IPS-18a (cell line): ENCODE data around the gene CSHL1.

ENCODE experiments used
- H3K27ac ChIP-seq: one replicate; pipeline ENCODE4 v1.5.1; 2013; ENCODE audit warnings: low read length
- H3K27me3 ChIP-seq: one replicate; pipeline ENCODE4 v1.6.1; 2013; ENCODE audit warnings: mild to moderate bottlenecking, low read length; ENCODE audit not compliant: control insufficient read depth, insufficient read depth
- H3K36me3 ChIP-seq: one replicate; pipeline ENCODE4 v1.6.1; 2013; ENCODE audit warnings: low read depth, low read length; ENCODE audit not compliant: control insufficient read depth
- H3K4me1 ChIP-seq: one replicate; pipeline ENCODE4 v1.6.1; 2013; ENCODE audit warnings: low read depth, low read length; ENCODE audit not compliant: control insufficient read depth
- H3K4me3 ChIP-seq: one replicate; pipeline ENCODE4 v1.5.1; 2013; ENCODE audit warnings: low read length
- H3K9ac ChIP-seq: one replicate; pipeline ENCODE4 v1.6.1; 2013; ENCODE audit warnings: mild to moderate bottlenecking, low read length, moderate library complexity
- H3K9me3 ChIP-seq: one replicate; pipeline ENCODE4 v1.6.1; 2013; ENCODE audit warnings: low read depth, low read length; ENCODE audit not compliant: control insufficient read depth

Gene CSHL1

DNA sequence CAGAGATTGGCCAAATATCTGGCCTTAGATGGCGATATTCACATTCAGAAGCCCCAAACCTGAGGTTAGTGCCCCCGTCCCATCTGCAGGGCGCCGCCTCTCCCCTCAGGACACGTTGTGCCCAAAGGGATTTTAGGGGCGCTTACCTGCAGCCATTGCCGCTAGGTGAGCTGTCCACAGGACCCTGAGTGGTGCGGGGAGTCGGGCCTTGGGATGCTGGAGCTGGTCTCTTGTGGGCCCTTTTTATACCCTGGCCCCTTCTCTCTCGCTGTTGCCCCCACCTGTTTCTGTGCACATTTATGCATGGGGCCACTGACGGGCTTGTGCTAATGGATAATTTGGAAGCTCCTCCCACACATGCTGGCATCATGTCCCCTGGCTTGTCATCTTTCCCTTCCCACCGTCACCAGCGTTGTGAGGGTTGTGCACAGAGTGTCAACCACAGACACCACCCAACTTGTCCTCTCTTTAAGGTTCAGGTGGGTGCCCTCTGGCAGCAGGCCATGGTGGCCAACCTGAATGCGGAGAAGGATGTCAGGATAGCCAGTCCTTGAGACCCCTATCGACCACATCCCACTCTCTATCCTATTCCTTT is at the start of gene CSHL1:
TSS of gene CSHL1 (minus strand) at position 218 of the 595 bp plus-strand sequence. CDS start at position 156, 62 bp downstream.
- Histone ChIP-seq H3K27ac (no peak within 1 kb of the TSS), H3K4me3 (no peak within 1 kb of the TSS), H3K36me3 (no peaks in the 10 kb centered on the region), H3K9ac (no peak within 1 kb of the TSS), H3K4me1 (no peaks in the 10 kb centered on the region), H3K9me3 (no peaks in the 10 kb centered on the region), H3K27me3 (no peaks in the 10 kb centered on the region)

DNA sequence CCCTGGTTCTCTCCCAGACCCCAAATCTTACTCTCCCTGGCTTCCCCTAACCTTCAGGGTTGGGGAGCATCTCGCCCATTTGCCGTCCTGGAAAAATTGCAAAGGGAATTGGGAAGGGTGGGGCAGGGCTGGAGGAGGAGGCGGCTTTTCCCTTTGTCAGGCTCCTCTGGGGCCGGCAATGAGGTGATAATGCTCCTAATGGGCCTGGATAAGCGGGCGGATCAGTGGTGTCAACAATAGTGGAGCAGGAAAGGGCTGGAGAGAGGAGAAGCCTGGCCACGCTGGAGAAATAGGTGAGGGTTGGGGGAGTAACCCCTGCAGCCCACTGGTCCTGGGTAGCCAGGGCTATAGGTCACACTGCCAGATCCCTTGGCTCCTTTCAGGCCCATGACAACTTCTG is 49.4 kb upstream of the CSHL1 start:
- no peak overlapping the region for H3K27ac ChIP-seq
- no peaks in the 10 kb centered on the region for H3K27me3 ChIP-seq
- H3K36me3 ChIP-seq, result no peaks in the 10 kb centered on the region
- H3K9ac ChIP-seq, result peak overlapping the region; percentile 74
- peak overlapping the region; percentile 81 for H3K4me3 ChIP-seq
- H3K4me1 ChIP-seq, result peaks cover 18% of the 10 kb centered on the region
- H3K9me3 ChIP-seq, result no peaks in the 10 kb centered on the region

DNA sequence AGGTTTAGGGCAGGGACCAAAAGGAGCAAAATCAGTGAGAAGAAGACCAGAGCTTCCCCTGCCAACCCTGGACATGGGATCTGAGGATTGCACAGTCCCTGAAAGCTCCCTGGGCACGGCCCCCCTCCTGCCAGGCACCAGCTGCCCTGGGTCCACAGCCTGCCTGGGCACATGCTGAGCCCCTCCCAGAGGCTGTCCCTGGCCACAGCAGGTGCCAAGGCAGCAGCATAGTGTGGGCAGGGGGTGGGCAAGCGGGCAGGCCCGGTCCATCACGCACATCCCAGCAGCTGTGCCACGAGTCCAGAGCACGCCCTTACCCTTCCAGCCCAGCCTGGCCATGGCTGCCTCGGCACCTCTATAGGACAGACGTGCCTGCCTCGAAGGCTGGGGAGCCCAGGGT is 48.9 kb upstream of the CSHL1 start:
- Histone ChIP-seq H3K4me1 (peaks cover 18% of the 10 kb centered on the region), H3K27me3 (no peaks in the 10 kb centered on the region), H3K9ac (no peak overlapping the region), H3K4me3 (peak overlapping the region; percentile 81), H3K27ac (no peak overlapping the region), H3K9me3 (no peaks in the 10 kb centered on the region), H3K36me3 (no peaks in the 10 kb centered on the region)

DNA sequence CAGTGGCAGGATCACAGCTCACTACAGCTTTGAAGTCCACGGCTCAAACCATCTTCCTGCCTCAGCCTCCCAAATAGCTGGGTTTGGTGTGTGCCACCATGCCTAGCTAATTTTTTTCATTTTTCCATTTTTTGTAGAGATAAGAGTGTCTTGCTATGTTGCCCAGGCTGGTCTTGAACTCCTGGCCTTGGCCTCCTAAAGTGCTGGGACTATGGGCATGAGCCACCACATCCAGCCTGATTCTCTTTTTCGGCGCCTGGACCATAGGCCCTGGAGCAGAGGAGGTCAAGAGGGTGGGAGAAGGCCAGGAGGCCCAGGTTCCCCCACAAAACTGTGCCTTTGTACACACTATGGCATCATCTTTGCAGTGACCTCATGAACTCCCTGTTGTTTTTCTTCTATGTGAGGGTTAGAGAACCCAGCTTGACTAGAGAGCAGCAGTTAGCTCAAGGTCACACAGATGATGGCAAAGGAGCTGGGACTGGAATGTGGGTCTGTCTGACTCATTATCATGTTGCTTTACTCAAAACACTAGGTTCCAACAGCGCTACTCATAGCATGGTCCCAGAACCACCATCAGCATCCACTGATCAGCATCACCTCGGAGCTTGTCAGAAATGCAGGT is 45.4 kb upstream of the CSHL1 start:
- no peaks in the 10 kb centered on the region for H3K36me3 ChIP-seq
- H3K9ac ChIP-seq, result no peak overlapping the region
- no peak overlapping the region for H3K4me3 ChIP-seq
- H3K9me3 ChIP-seq, result no peaks in the 10 kb centered on the region
- no peaks in the 10 kb centered on the region for H3K27me3 ChIP-seq
- no peak overlapping the region for H3K27ac ChIP-seq
- H3K4me1 ChIP-seq, result peaks cover 9% of the 10 kb centered on the region

DNA sequence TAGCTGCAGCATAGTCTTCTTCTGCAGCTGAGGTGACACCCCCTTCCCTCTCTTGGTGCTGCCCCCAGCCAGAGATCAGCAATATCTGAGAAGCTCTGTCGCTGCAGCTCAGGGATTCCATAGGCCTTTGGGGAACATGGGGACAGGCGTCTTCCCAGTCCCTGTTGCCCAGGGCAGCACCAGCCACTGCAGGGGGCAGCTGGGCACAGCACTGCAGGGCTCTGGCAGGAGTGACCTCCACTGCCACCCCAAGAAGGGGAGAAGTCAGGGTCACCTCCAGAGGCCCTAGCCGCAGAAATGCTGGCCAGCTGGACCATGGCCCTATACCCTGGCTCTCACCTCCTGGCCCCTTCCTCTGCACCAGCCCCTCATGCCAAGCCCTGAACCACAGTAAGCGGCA is 44.7 kb upstream of the CSHL1 start:
- peaks cover 3% of the 10 kb centered on the region for H3K4me1 ChIP-seq
- no peaks in the 10 kb centered on the region for H3K27me3 ChIP-seq
- H3K9me3 ChIP-seq, result no peaks in the 10 kb centered on the region
- no peak overlapping the region for H3K27ac ChIP-seq
- H3K4me3 ChIP-seq, result no peak overlapping the region
- no peaks in the 10 kb centered on the region for H3K36me3 ChIP-seq
- H3K9ac ChIP-seq, result no peak overlapping the region

DNA sequence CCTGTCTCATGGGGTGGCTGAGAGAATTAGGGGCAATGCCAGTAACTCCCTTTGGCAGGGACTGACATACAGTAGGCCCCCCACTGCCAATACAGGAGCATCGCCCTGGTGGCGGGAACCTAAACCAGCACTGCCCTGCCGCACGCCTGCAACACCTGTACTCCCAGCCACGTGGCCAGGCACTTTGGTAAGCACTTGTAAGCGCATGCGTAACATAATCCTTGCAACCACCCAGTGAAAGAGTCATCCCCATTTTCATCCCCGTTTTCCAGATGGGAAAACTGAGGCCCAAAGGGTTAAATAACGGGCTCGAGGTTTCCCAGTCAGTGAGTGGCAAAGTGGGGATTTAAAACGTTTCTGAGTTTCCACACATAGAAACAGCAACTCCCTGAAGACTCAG is 44.2 kb upstream of the CSHL1 start:
- Histone ChIP-seq H3K27ac (no peak overlapping the region), H3K9ac (no peak overlapping the region), H3K27me3 (no peaks in the 10 kb centered on the region), H3K4me3 (no peak overlapping the region), H3K4me1 (no peaks in the 10 kb centered on the region), H3K36me3 (no peaks in the 10 kb centered on the region), H3K9me3 (no peaks in the 10 kb centered on the region)

DNA sequence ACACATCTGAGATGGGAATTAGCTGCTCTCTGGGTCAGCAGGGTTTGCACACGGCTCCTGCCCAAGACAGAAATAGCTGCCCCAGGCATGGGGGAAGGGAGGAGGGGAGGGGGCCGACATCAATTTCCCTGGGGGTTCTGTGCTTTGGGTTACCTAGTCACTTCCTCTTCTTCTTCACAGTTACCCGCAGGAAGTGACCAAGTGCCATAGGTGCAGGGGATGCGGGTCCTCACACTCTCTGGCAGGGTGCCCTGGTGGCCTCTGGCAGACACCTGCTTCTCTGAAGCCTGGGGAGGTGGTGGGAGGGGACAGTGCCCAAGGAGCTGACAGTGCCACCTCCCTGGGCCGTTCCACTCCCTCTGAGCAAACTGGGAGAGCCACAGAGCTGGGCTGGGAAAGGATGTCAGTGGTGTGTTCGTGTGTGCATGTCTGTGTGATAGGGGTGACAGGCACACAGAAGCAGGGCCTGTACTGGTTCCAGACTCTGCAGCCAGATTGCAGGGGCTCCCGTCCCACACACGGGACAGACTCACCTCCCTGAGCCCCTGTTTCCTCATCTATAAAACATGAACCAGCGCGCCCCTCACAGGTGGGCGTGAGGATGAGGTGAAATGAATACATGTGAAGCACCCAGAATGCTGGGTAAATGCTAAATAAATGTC is 43.5 kb upstream of the CSHL1 start:
- no peak overlapping the region for H3K27ac ChIP-seq
- H3K9ac ChIP-seq, result no peak overlapping the region
- no peaks in the 10 kb centered on the region for H3K4me1 ChIP-seq

DNA sequence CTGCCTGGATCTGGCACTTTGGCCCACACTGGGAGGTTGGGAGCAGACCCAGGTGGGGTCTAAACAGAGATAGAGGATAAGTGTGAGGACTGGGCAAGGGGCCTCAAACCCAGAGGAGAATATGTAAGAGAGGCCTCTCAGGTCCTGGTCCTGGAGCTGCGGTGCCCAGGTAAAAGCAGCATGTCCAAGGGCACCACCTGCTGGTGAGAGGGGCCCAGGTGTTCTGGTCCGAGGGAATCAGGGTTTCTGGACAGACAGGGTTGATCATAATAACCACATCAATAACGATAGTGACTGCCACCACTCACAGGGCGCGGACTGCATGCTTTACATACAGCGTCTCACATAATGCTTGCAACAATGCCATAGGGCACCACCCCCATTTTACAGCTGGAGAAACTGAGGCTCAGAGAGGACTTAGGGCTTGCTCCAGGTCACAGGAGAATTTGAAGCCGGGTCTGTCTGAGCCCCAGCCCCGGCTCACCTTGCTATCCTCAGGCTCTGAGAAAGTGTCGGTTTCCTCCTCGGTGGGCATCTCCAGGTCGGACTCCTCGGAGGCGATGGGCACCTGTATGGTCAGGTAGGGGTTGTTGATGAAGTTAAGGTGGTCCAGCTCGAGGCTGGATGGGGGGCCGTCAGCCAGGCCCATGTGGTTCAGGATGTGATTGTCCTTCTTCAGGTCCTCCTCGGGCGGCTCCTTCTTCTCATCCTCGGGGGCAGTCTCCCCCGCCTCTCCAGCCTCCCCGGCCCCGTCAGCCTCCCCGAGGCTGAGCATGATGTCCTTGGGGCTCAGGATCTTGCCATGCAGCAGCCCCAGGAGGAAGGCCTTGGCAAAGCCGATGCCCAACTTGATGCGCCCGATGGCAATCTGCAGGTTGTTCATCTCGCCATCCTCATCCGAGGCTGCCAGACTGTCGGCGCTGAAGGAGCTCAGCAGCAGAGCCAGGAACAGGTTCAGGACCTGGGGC is 40.2 kb upstream of the CSHL1 start:
- no peak overlapping the region for H3K27ac ChIP-seq
- no peak overlapping the region for H3K9ac ChIP-seq
- H3K36me3 ChIP-seq, result no peaks in the 10 kb centered on the region
- H3K4me1 ChIP-seq, result no peaks in the 10 kb centered on the region
- no peaks in the 10 kb centered on the region for H3K27me3 ChIP-seq
- no peaks in the 10 kb centered on the region for H3K9me3 ChIP-seq
- H3K4me3 ChIP-seq, result no peak overlapping the region

More for the DNA sequence above, 43.5 kb upstream of the CSHL1 start:
- Histone ChIP-seq H3K27me3 (no peaks in the 10 kb centered on the region), H3K36me3 (no peaks in the 10 kb centered on the region), H3K9me3 (no peaks in the 10 kb centered on the region), H3K4me3 (no peak overlapping the region)

DNA sequence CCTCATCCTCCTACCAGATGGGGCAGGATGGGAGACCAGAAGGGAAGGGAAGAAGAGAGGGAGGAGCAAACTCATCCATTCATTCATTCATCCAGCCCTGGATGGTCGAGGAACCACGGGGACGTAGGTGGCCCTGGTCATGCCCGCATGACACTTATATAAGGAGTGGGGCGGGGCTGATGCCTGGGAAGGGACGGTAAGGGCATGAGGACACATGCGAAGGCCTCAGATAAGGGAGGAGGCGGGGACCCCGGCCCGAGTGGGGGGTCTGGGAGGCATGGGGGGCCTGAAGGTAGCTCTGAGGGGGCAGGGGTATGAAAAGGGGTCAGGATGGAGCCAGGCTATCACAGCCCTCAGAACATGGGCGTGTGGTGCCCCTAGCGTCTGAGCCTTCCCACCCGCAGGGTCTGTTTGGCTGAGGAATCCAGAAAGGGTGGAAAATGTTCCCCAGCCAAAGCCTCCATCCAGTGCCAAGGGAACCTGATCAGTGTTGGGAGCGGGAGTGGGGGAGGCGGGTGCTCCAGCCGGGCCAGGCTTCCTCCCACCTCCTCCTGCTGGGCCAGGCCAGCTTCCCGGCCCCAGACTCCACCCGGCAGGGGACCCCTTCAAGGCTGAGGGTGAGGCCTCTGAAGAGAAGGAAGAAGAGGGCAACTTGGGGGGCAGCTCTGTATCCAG is 38.7 kb upstream of the CSHL1 start:
- no peak overlapping the region for H3K27ac ChIP-seq
- no peak overlapping the region for H3K4me3 ChIP-seq
- H3K27me3 ChIP-seq, result no peaks in the 10 kb centered on the region
- no peak overlapping the region for H3K9ac ChIP-seq
- H3K36me3 ChIP-seq, result no peaks in the 10 kb centered on the region
- no peaks in the 10 kb centered on the region for H3K4me1 ChIP-seq
- no peaks in the 10 kb centered on the region for H3K9me3 ChIP-seq

DNA sequence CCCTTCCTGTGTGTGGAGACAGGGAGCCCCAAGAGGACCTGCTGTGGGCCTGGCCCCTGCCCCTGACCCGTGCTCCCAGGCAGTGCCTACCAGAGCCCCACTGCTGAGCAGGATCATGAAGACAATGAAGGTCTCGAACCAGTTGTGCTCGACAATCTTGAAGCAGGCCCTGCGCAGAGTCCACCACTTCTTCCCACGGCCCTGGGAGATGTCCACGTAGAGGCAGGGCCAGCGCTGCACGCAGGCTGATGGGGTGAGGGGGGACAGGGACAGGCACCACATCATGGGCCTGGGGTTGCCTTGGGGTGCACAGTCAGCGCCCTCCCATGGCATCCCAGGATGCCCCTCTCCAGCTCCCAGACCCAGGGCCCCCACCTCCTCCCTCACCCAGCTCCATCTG is 37.5 kb upstream of the CSHL1 start:
- Histone ChIP-seq H3K27ac (no peak overlapping the region), H3K9me3 (no peaks in the 10 kb centered on the region), H3K9ac (no peak overlapping the region), H3K36me3 (no peaks in the 10 kb centered on the region), H3K4me1 (no peaks in the 10 kb centered on the region), H3K4me3 (no peak overlapping the region), H3K27me3 (no peaks in the 10 kb centered on the region)
